Natural killer cell (primary cell): ENCODE measurements around the gene MYBPC2. TPM values are rescaled to one million over a fixed set of nuclear protein-coding genes. Genes with fewer than 3 reads are reported as not detected.

ENCODE experiments used
- ATAC-seq, 3 donors: fragments of 150-1000 bp in 2 of 3; fragments of 200-7000 bp in 1 of 3; cut with Tn5 transposase; 1 replicate in 1 of 3; 2 replicates in 2 of 3; pipeline ENCODE4 v1.10.0; 2021; ENCODE audit warnings: mild to moderate bottlenecking in 2 of 3, moderate library complexity in 2 of 3
- DNase-seq, 2 donors: peaks; one replicate each; pipeline versions ENCODE4 v3.0.0 to v3.0.0-alpha.2; 2013 to 2021; ENCODE audit warnings: mixed read lengths in 1 of 2
- H3K27ac ChIP-seq: one replicate; pipeline ENCODE4 v1.5.1; 2013; ENCODE audit warnings: mild to moderate bottlenecking, low read length
- H3K27me3 ChIP-seq: one replicate; pipeline ENCODE4 v1.6.1; 2013; ENCODE audit warnings: low read length; ENCODE audit not compliant: control insufficient read depth, insufficient read depth
- H3K36me3 ChIP-seq: one replicate; pipeline ENCODE4 v1.6.1; 2013; ENCODE audit warnings: low read length; ENCODE audit not compliant: control insufficient read depth, insufficient read depth
- H3K4me1 ChIP-seq: one replicate; pipeline ENCODE4 v1.6.1; 2013; ENCODE audit warnings: low read length; ENCODE audit not compliant: control insufficient read depth, insufficient read depth
- H3K4me3 ChIP-seq: one replicate; pipeline ENCODE4 v1.5.1; 2013; ENCODE audit warnings: low read length
- H3K9me3 ChIP-seq: one replicate; pipeline ENCODE4 v1.6.1; 2013; ENCODE audit warnings: low read length; ENCODE audit not compliant: control insufficient read depth, insufficient read depth
- H3K27ac Mint-ChIP-seq, 2 donors: one replicate each; pipeline ENCODE4 v1.8.0; 2022; ENCODE audit warnings: mild to moderate bottlenecking in 2 of 2, mixed read lengths in 2 of 2, moderate library complexity in 1 of 2
- H3K27me3 Mint-ChIP-seq, 2 donors: one replicate each; pipeline ENCODE4 v1.8.0; 2022; ENCODE audit warnings: low read depth in 2 of 2, mixed read lengths in 2 of 2
- H3K36me3 Mint-ChIP-seq: one replicate; pipeline ENCODE4 v1.8.0; 2022; ENCODE audit warnings: mixed read lengths
- H3K4me1 Mint-ChIP-seq, 2 donors: one replicate each; pipeline ENCODE4 v1.8.0; 2022; ENCODE audit warnings: mixed read lengths in 2 of 2
- H3K4me3 Mint-ChIP-seq: one replicate; pipeline ENCODE4 v1.8.0; 2022; ENCODE audit warnings: mild to moderate bottlenecking, moderate library complexity, mixed read lengths
- H3K9me3 Mint-ChIP-seq, 2 donors: one replicate each; pipeline ENCODE4 v1.8.0; 2022; ENCODE audit warnings: mixed read lengths in 2 of 2
- WGBS: methylation state at CpG from one replicate; pipeline ENCODE4 v1.1.7; 2013; ENCODE audit warnings: missing lambda C conversion rate; ENCODE audit not compliant: insufficient coverage; 5-methylcytosine and 5-hydroxymethylcytosine counted together
- intact Hi-C: fragments of 100-400 bp; cut with micrococcal nuclease; formaldehyde crosslinking; loops from one replicate; pipeline ENCODE4 v1.14.2; 2022
- total RNA-seq, 4 donors: library from RNA; stranded (reverse); fragments of 120-200 nt in 1 of 4; gene quantifications; one replicate each; pipeline versions ENCODE4 v1.2.3 to v1.2.4, GENCODE V29; 2013 to 2022
- TF ChIP-seq, protein P1 (sequence below): fragments of 200-600 bp; IDR thresholded peaks from one replicate; pipeline ENCODE4 v1.8.0; 2022; ENCODE audit warnings: antibody characterized with exemption

Gene MYBPC2
- total RNA-seq, 3 donors from 2014 or later (not counting 1 experiment from before 2014, with no cell fraction given): 0.09 to 0.15 TPM; not detected in 1

- peaks cover 0 to 14% of the 10 kb centered on the region in 2 donors for H3K27me3 Mint-ChIP-seq
- Histone ChIP-seq H3K27me3 (no peaks in the 10 kb centered on the region), H3K27ac (no peak overlapping the region), H3K36me3 (no peaks in the 10 kb centered on the region), H3K9me3 (no peaks in the 10 kb centered on the region), H3K4me1 (peaks cover 11% of the 10 kb centered on the region), H3K4me3 (no peak overlapping the region)
- TF ChIP-seq, protein P1, sequence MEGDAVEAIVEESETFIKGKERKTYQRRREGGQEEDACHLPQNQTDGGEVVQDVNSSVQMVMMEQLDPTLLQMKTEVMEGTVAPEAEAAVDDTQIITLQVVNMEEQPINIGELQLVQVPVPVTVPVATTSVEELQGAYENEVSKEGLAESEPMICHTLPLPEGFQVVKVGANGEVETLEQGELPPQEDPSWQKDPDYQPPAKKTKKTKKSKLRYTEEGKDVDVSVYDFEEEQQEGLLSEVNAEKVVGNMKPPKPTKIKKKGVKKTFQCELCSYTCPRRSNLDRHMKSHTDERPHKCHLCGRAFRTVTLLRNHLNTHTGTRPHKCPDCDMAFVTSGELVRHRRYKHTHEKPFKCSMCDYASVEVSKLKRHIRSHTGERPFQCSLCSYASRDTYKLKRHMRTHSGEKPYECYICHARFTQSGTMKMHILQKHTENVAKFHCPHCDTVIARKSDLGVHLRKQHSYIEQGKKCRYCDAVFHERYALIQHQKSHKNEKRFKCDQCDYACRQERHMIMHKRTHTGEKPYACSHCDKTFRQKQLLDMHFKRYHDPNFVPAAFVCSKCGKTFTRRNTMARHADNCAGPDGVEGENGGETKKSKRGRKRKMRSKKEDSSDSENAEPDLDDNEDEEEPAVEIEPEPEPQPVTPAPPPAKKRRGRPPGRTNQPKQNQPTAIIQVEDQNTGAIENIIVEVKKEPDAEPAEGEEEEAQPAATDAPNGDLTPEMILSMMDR: no peak
- DNase-seq (no peak), ATAC-seq (no peak)
- 91% methylated on average over 5 of the region's 5 CpGs for WGBS
- no peaks in the 10 kb centered on the region for H3K9me3 Mint-ChIP-seq
- intact Hi-C loops: no loop called here
- H3K4me1 Mint-ChIP-seq: peaks cover 0 to 6% of the 10 kb centered on the region in 2 donors
- no peak overlapping the region for H3K4me3 Mint-ChIP-seq
- H3K27ac Mint-ChIP-seq: no peak overlapping the region
- H3K36me3 Mint-ChIP-seq: no peaks in the 10 kb centered on the region
Observed at GRCh38 chr19:50457300-50457699, 24.6 kb downstream of the MYBPC2 start.

GRCh38 chr19:50458396-50459066, 25.8 kb downstream of the MYBPC2 start:
- H3K9me3 Mint-ChIP-seq: no peaks in the 10 kb centered on the region
- H3K4me3 Mint-ChIP-seq: no peak overlapping the region
- Histone ChIP-seq H3K27ac (no peak overlapping the region), H3K4me1 (peaks cover 11% of the 10 kb centered on the region), H3K4me3 (no peak overlapping the region), H3K27me3 (no peaks in the 10 kb centered on the region), H3K9me3 (no peaks in the 10 kb centered on the region), H3K36me3 (no peaks in the 10 kb centered on the region)
- intact Hi-C loops: no loop called here
- H3K27ac Mint-ChIP-seq: no peak overlapping the region
- peaks cover 0 to 17% of the 10 kb centered on the region in 2 donors for H3K27me3 Mint-ChIP-seq
- peaks cover 0 to 6% of the 10 kb centered on the region in 2 donors for H3K4me1 Mint-ChIP-seq
- TF ChIP-seq, protein P1: no peak
- no peak for DNase-seq
- WGBS: 51% methylated on average over 50 of the region's 50 CpGs
- H3K36me3 Mint-ChIP-seq: no peaks in the 10 kb centered on the region
- no peak for ATAC-seq

DNA sequence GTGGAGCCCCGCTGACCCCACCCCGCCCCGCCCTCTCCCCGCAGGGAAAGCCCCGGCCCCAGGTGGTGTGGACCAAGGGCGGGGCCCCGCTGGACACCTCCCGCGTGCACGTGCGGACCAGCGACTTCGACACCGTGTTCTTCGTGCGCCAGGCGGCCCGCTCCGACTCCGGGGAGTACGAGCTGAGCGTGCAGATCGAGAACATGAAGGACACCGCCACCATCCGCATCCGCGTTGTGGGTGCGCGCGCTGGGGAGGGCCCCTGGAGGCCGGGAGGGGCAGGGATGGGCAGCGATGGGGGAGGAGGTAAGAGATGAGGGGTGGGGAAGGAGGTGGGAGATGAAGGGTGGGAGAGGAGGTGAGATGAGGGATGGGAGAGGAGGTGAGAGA, 26.4 kb downstream of the MYBPC2 start:
- TF ChIP-seq, protein P1: no peak
- H3K4me3 ChIP-seq: no peak overlapping the region
- intact Hi-C loops: no loop called here
- Mint-ChIP-seq H3K27ac (no peak overlapping the region), H3K9me3 (no peaks in the 10 kb centered on the region), H3K4me3 (no peak overlapping the region), H3K27me3 (peaks cover 0 to 17% of the 10 kb centered on the region in 2 donors), H3K4me1 (peaks cover 0 to 6% of the 10 kb centered on the region in 2 donors), H3K36me3 (no peaks in the 10 kb centered on the region)
- peaks cover 11% of the 10 kb centered on the region for H3K4me1 ChIP-seq
- no peaks in the 10 kb centered on the region for H3K9me3 ChIP-seq
- no peak for DNase-seq
- no peaks in the 10 kb centered on the region for H3K36me3 ChIP-seq
- no peak for ATAC-seq
- 67% methylated on average over 32 of the region's 32 CpGs for whole genome bisulfite sequencing
- no peak overlapping the region for H3K27ac ChIP-seq
- no peaks in the 10 kb centered on the region for H3K27me3 ChIP-seq

GRCh38 chr19:50459638-50460037, 26.9 kb downstream of the MYBPC2 start:
- WGBS: 40% methylated on average over 1 of the region's 1 CpG
- H3K27ac Mint-ChIP-seq: no peak overlapping the region
- Histone ChIP-seq H3K4me1 (peaks cover 11% of the 10 kb centered on the region), H3K4me3 (no peak overlapping the region), H3K27ac (peak overlapping the region; percentile 49), H3K27me3 (no peaks in the 10 kb centered on the region), H3K36me3 (no peaks in the 10 kb centered on the region), H3K9me3 (no peaks in the 10 kb centered on the region)
- no peaks in the 10 kb centered on the region for H3K36me3 Mint-ChIP-seq
- peaks cover 0 to 19% of the 10 kb centered on the region in 2 donors for H3K27me3 Mint-ChIP-seq
- no peaks in the 10 kb centered on the region for H3K9me3 Mint-ChIP-seq
- DNase-seq (no peak), ATAC-seq (no peak)
- intact Hi-C loops: no loop called here
- TF ChIP-seq, protein P1: no peak
- H3K4me3 Mint-ChIP-seq: no peak overlapping the region
- peaks cover 0 to 6% of the 10 kb centered on the region in 2 donors for H3K4me1 Mint-ChIP-seq
